GM19438 (cell line): ENCODE data around the gene KLHL12.

Experiments used
- ATAC-seq: cut with Tn5 transposase; IDR thresholded peaks from one replicate; pipeline ENCODE4 v1.9.1; 2021; ENCODE audit warnings: low read depth; ENCODE audit not compliant: unreplicated experiment

KLHL12 gene

GRCh38 chr1:202844935-202845334, 82.1 kb downstream of the KLHL12 start:
- no peak for ATAC-seq

GRCh38 chr1:202844259-202844658, 82.8 kb downstream of the KLHL12 start:
- ATAC-seq, result no peak

- ATAC-seq, result no peak
These were observed 84.0 kb downstream of the KLHL12 start for GRCh38 chr1:202843081-202843480.
